Upper lobe of left lung (tissue), 6 donors: ENCODE data around the gene MAGEA6. TPM values are rescaled to one million over a fixed set of nuclear protein-coding genes. Genes with fewer than 3 reads are reported as not detected.
"Not testable (repeated sequence)": the region's sequence is repeated elsewhere in the genome, so short reads cannot be mapped to it uniquely, and the experiment has no call there.

Experiments
- ATAC-seq, 2 donors: fragments of 200-7000 bp; cut with Tn5 transposase; one replicate each; pipeline ENCODE4 v1.9.1; 2022; ENCODE audit warnings: mild to moderate bottlenecking in 2 of 2, moderate library complexity in 2 of 2; ENCODE audit not compliant: low FRiP score in 2 of 2
- DNase-seq, 2 donors: peaks; one replicate each; pipeline ENCODE4 v3.0.0-alpha.2; 2019 to 2020
- H3K27ac ChIP-seq, 4 donors: fragments of 200-600 bp; sonication (generic); one replicate each; pipeline ENCODE4 v1.5.1; 2016 to 2019
- H3K27me3 ChIP-seq, 4 donors: fragments of 200-600 bp; sonication (generic); one replicate each; pipeline ENCODE4 v1.5.1; 2017 to 2019
- H3K36me3 ChIP-seq, 4 donors: fragments of 200-600 bp; sonication (generic); one replicate each; pipeline ENCODE4 v1.5.1; 2016 to 2019
- H3K4me1 ChIP-seq, 4 donors: fragments of 200-600 bp; sonication (generic); one replicate each; pipeline ENCODE4 v1.5.1; 2018 to 2019
- H3K4me3 ChIP-seq, 4 donors: fragments of 200-600 bp; sonication (generic); one replicate each; pipeline ENCODE4 v1.5.1; 2017 to 2019; ENCODE audit warnings: mild to moderate bottlenecking in 2 of 4, moderate library complexity in 1 of 4
- H3K9me3 ChIP-seq, 4 donors: fragments of 200-600 bp; sonication (generic); one replicate each; pipeline ENCODE4 v1.5.1; 2018 to 2019
- EP300 ChIP-seq, 4 donors: sonication (generic); formaldehyde crosslinking; IDR thresholded peaks; one replicate each; pipeline ENCODE4 v1.5.1; 2017; ENCODE audit warnings: antibody characterized with exemption in 4 of 4, control low read depth in 2 of 4
- POLR2A ChIP-seq, 4 donors: fragments of 450-650 bp; IDR thresholded peaks; one replicate each; pipeline ENCODE4 v1.5.1; 2016 to 2017; ENCODE audit warnings: antibody characterized with exemption in 4 of 4, mild to moderate bottlenecking in 2 of 4
- POLR2AphosphoS5 ChIP-seq, 2 donors: sonication (generic); formaldehyde crosslinking; IDR thresholded peaks; one replicate each; pipeline ENCODE4 v1.5.1; 2017; ENCODE audit warnings: antibody characterized with exemption in 2 of 2
- WGBS, 2 donors: methylation state at CpG; one replicate each; pipeline ENCODE4 v1.1.5; 2017 to 2018; 5-methylcytosine and 5-hydroxymethylcytosine counted together
- total RNA-seq, 6 donors: library from RNA; depleted of rRNA in 4 of 6; stranded (reverse); fragments of >200 nt in 4 of 6; gene quantifications; one replicate each; pipeline versions ENCODE4 v1.1.0 to v1.2.1, GENCODE V29; 2016 to 2021
- TF ChIP-seq, protein P1 (sequence below), 6 experiments: fragments of 450-650 bp in 4 of 6; fragments of 200-600 bp in 2 of 6; sonication (generic) in 2 of 6; IDR thresholded peaks; one replicate each; pipeline ENCODE4 v1.5.1; 2016 to 2019; ENCODE audit warnings: antibody characterized with exemption in 6 of 6
- donor health status: DM: no; HTN: no; CAD: no; lungs with moderate emphysema.
- donor health status: DM: no; HTN: yes; CAD: no; lungs with severe emphysema.

Gene MAGEA6, protein sequence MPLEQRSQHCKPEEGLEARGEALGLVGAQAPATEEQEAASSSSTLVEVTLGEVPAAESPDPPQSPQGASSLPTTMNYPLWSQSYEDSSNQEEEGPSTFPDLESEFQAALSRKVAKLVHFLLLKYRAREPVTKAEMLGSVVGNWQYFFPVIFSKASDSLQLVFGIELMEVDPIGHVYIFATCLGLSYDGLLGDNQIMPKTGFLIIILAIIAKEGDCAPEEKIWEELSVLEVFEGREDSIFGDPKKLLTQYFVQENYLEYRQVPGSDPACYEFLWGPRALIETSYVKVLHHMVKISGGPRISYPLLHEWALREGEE
- under 1 TPM in 1 of 6 donors, not detected in 5; 0.31 TPM for total RNA-seq

DNA sequence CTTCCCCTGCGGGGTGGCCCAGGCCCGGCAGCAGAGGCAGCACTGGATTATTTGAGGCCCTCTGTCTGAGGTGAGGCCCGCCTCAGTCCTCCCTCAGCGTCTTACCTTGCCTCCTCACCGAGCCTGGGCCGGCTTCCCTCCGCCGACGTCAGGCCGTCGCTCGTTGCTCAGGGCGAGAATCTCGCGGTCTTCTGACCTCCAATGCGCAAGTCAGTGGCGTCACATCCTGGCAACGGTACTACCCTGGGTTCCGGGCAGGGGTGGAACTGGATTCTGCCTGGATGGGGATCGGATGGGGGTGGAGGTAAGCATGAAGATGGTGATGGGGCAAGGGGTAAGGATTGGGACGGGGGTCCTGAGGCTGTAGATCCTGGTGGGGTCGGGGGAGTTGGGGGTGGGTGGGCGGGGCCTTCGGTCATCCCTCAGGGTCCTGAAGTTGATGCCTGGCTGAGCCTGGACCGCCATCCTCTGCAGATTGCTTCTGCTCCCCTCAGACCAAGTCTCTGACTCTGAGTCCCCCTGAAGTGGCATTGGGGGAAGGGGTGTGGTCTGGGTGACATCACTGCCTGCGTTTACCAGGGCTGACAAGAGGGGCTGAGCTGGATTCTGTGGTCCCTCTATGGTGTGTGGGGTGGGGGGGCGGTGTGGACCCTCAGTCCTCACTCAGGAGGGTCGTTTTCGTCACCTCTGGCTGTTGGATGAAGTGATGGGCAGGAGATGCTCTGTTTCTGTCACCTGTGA is at the start of gene MAGEA6:
Gene MAGEA6 (minus strand): TSS at position 141 of the 741 bp plus-strand sequence. CDS start 2,039 bp downstream, outside the sequence.
- no CpG with 5 or more reads among the region's 29 CpGs for WGBS, 2 donors
- H3K27ac ChIP-seq, H3K4me3 ChIP-seq, H3K4me1 ChIP-seq, DNase-seq, H3K9me3 ChIP-seq, H3K27me3 ChIP-seq, H3K36me3 ChIP-seq: not testable (repeated sequence)
- peak in 1 of 2 donors; percentile 15 for ATAC-seq

DNA sequence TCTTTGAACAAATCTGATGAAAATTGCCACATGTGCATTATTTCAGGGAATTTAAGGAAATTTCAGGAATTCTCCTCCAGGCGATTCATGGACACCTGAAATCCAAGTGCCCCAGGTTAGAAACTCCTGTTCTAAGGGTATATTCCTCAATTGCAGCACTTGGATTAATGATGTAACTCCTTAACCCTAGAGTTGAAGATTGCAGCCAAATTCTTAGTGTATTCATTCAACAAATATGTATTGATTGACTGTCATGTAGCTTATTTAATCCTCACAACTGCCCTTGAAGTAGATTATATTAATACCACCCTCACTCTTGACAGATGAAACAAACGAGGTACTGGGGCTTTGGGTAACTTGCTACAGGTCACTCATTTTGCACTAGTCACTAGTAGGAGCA is 49.8 kb upstream of the MAGEA6 start:
- TF ChIP-seq POLR2AphosphoS5 (IDR thresholded peaks at IDR 0.05) (no peak), EP300 (IDR thresholded peaks at IDR 0.05) (no peak), POLR2A (IDR thresholded peaks at IDR 0.05) (no peak)
- TF ChIP-seq, protein P1, sequence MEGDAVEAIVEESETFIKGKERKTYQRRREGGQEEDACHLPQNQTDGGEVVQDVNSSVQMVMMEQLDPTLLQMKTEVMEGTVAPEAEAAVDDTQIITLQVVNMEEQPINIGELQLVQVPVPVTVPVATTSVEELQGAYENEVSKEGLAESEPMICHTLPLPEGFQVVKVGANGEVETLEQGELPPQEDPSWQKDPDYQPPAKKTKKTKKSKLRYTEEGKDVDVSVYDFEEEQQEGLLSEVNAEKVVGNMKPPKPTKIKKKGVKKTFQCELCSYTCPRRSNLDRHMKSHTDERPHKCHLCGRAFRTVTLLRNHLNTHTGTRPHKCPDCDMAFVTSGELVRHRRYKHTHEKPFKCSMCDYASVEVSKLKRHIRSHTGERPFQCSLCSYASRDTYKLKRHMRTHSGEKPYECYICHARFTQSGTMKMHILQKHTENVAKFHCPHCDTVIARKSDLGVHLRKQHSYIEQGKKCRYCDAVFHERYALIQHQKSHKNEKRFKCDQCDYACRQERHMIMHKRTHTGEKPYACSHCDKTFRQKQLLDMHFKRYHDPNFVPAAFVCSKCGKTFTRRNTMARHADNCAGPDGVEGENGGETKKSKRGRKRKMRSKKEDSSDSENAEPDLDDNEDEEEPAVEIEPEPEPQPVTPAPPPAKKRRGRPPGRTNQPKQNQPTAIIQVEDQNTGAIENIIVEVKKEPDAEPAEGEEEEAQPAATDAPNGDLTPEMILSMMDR (IDR thresholded peaks at IDR 0.05), result no peak
- 55 to 80% methylated on average over 1 to 2 of the region's 2 CpGs for WGBS, 2 donors

DNA sequence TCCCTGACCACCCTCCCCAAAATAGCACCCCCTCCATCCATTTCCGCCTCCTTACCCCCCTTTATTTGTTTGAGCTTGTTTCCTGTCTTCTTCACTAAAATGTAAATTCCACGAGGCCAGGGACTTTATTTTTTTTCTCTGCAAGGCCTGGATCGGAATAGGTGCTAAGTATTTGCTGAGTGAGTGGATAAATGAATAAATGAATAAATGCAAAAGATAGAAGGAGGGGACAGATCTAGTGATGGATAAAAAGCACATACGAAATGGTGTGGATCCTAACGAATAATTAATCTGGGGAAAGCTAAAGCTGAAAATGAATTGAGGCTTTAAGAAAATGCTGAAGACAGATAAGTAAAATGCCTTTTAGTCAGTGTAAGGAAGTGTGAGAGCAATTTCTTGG is 48.9 kb upstream of the MAGEA6 start:
- no peak overlapping the region for H3K4me3 ChIP-seq
- ATAC-seq, result no peak
- WGBS, 2 donors, result 73 to 78% methylated on average over 5 of the region's 5 CpGs

More for the DNA sequence above, 49.8 kb upstream of the MAGEA6 start:
- Histone ChIP-seq H3K36me3 (no peaks in the 10 kb centered on the region), H3K4me3 (no peak overlapping the region), H3K4me1 (no peaks in the 10 kb centered on the region), H3K9me3 (no peaks in the 10 kb centered on the region), H3K27ac (no peak overlapping the region), H3K27me3 (no peaks in the 10 kb centered on the region)
- ATAC-seq (no peak), DNase-seq (no peak)

DNA sequence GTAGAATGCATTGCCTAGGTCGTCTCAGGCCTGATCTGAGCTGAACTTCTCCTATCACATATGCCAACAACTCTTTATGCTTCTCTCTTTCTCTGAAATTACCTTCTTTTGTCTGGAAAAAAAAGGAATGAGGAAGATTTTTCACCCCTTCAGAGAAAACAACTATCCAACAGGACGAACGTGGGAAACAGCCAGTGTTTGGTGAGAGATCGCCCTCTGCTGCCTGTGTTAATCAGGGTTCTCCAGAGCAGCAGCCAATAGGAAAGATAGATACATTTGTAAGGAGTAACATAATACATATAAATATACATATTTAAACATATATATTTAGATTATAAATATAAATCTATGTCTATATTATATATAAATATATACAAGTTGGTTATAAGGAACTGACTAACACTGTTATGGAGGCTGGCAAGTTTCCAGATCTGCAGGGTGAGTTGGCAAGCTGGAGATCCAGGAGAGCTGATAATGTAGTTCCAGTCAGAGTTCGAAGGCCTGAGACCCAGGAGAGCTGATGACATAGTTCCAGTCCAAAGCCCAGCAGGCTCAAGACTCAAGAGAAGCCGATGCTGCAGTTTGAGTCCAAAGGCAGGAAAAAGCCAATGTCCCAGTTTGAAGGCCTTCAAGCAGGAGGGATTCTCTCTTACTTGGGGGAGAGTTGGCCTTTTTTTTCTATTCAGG is 47.7 kb upstream of the MAGEA6 start:
- Histone ChIP-seq H3K4me3 (no peak overlapping the region), H3K4me1 (no peaks in the 10 kb centered on the region), H3K36me3 (no peaks in the 10 kb centered on the region), H3K27me3 (no peaks in the 10 kb centered on the region), H3K27ac (no peak overlapping the region), H3K9me3 (no peaks in the 10 kb centered on the region)
- WGBS, 2 donors, result 18 to 33% methylated on average over 5 to 6 of the region's 6 CpGs
- TF ChIP-seq POLR2AphosphoS5 (IDR thresholded peaks at IDR 0.05) (no peak), EP300 (IDR thresholded peaks at IDR 0.05) (no peak), POLR2A (IDR thresholded peaks at IDR 0.05) (no peak)
- TF ChIP-seq, protein P1 (IDR thresholded peaks at IDR 0.05), result no peak
- no peak for ATAC-seq
- no peak for DNase-seq

More for the DNA sequence above, 48.9 kb upstream of the MAGEA6 start:
- Histone ChIP-seq H3K27me3 (no peaks in the 10 kb centered on the region), H3K27ac (no peak overlapping the region), H3K9me3 (no peaks in the 10 kb centered on the region), H3K4me1 (no peaks in the 10 kb centered on the region), H3K36me3 (no peaks in the 10 kb centered on the region)
- TF ChIP-seq POLR2AphosphoS5 (IDR thresholded peaks at IDR 0.05) (no peak), POLR2A (IDR thresholded peaks at IDR 0.05) (no peak)
- TF ChIP-seq, protein P1 (IDR thresholded peaks at IDR 0.05), result no peak
- DNase-seq, result no peak

DNA sequence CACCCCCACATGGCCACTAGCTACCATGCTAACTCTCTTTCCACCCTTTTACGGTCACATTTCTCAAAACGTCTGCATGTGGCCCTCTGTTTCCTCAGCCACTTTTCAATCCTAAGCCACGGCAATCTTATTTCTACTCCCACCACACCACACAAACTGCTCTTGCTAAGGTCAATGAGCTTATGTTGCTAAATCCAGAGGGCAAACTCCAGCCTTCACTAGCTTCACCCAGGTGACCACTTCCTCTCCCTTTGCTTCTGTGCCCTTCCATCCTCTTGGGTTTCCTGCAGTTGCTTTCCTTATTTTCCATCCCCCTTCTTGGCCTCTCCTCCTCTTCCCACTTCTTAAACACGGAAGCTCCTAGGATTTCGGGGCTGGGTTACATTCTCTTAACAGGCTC is 44.6 kb upstream of the MAGEA6 start:
- TF ChIP-seq POLR2A (IDR thresholded peaks at IDR 0.05), result no peak

More for the DNA sequence above, 44.6 kb upstream of the MAGEA6 start:
- Histone ChIP-seq H3K36me3 (no peaks in the 10 kb centered on the region), H3K27ac (no peak overlapping the region), H3K4me3 (no peak overlapping the region), H3K4me1 (no peaks in the 10 kb centered on the region), H3K9me3 (no peaks in the 10 kb centered on the region), H3K27me3 (no peaks in the 10 kb centered on the region)
- DNase-seq (no peak), ATAC-seq (no peak)
- 68 to 76% methylated on average over 5 of the region's 5 CpGs for WGBS, 2 donors
